Brain microvascular endothelial cell (primary cell): ENCODE results near the gene UGP2.

Experiments used
- DNase-seq: peaks from one replicate; pipeline ENCODE4 v3.0.0-alpha.2; 2020
- H3K27ac ChIP-seq: fragments of 250-450 bp; sonication (Bioruptor Pico); 2 replicates; pipeline ENCODE4 v1.5.1; 2020; ENCODE audit warnings: mild to moderate bottlenecking, moderate library complexity
- H3K27me3 ChIP-seq: fragments of 250-450 bp; sonication (Bioruptor Pico); replicated peaks from 2 replicates; pipeline ENCODE4 v1.5.1; 2020; ENCODE audit warnings: mild to moderate bottlenecking
- H3K36me3 ChIP-seq: fragments of 250-450 bp; sonication (Bioruptor Pico); replicated peaks from 2 replicates; pipeline ENCODE4 v1.5.1; 2020; ENCODE audit warnings: mild to moderate bottlenecking
- H3K4me3 ChIP-seq: 2 replicates; pipeline ENCODE4 v1.5.1; 2011; ENCODE audit warnings: low read depth, mild to moderate bottlenecking, control low read depth, low read length, moderate library complexity
- CTCF ChIP-seq: IDR thresholded peaks from 2 replicates; pipeline ENCODE4 v1.5.1; 2011; ENCODE audit warnings: low read depth, mild to moderate bottlenecking, moderate library complexity, low read length, control low read depth, inconsistent platforms; ENCODE audit errors: missing control alignments
- in situ Hi-C: cut with HindIII; loops from 2 replicates; pipeline ENCODE4 v1.10.0; 2017; ENCODE audit warnings: low sequenced_read_pairs, low pct_ligation_motif_present

UGP2 gene

GRCh38 chr2:63855418-63856302, 14.0 kb downstream of the UGP2 start:
- no peak for TF ChIP-seq CTCF
- H3K27ac ChIP-seq, result no peak overlapping the region
- no peak overlapping the region for H3K4me3 ChIP-seq
- DNase-seq, result no peak
- H3K27me3 ChIP-seq, result no peaks in the 10 kb centered on the region
- H3K36me3 ChIP-seq, result peaks cover 30% of the 10 kb centered on the region
- in situ Hi-C loops, result no loop called here

DNA sequence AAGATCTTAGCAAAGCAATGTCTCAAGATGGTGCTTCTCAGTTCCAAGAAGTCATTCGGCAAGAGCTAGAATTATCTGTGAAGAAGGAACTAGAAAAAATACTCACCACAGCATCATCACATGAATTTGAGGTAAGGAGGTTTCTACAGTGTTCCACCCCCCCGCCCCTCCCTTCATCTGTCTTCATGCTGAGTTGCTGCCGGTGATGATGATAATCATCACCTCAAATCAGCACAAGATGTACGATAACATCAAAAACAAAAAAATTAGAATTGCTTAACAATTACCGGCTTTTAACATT, 14.6 kb downstream of the UGP2 start:
- in situ Hi-C loops, result no loop called here
- H3K27ac ChIP-seq, result no peak overlapping the region

GRCh38 chr2:63858291-63858690, 16.6 kb downstream of the UGP2 start:
- no peak overlapping the region for H3K4me3 ChIP-seq
- DNase-seq, result no peak
- TF ChIP-seq CTCF, result no peak
- no peak overlapping the region for H3K27ac ChIP-seq
- in situ Hi-C loops, result no loop called here
- H3K36me3 ChIP-seq, result peaks cover 42% of the 10 kb centered on the region
- no peaks in the 10 kb centered on the region for H3K27me3 ChIP-seq

More for the DNA sequence above, 14.6 kb downstream of the UGP2 start:
- Histone ChIP-seq H3K27me3 (no peaks in the 10 kb centered on the region), H3K36me3 (peaks cover 30% of the 10 kb centered on the region), H3K4me3 (no peak overlapping the region)
- no peak for DNase-seq
- TF ChIP-seq CTCF, result no peak

- Histone ChIP-seq H3K4me3 (no peak overlapping the region), H3K36me3 (peaks cover 42% of the 10 kb centered on the region), H3K27ac (no peak overlapping the region), H3K27me3 (no peaks in the 10 kb centered on the region)
- in situ Hi-C loops, result no loop called here
- DNase-seq, result peak; percentile 69
- TF ChIP-seq CTCF, result peak; percentile 62
Measured at GRCh38 chr2:63861220-63861822, 19.6 kb downstream of the UGP2 start.

DNA sequence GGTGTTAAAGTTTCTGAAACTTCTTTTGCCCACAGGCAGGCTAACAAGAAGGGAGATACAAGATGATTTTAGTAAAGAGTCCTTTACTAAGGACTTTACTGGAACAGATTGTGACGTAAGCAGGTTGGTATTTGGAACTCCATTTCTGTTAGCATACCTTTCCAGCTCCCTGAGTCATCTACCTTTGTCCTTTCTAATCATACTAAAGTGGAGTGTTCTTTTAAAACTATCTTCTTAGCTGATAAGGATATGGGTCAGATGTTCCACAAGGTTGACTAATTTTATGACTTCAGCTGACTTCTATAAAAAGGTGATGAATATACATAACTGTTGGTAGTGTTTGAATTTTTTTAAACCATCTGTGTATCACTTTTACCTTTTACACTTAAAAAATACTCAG, 21.1 kb downstream of the UGP2 start:
- no peak for DNase-seq
- H3K4me3 ChIP-seq, result no peak overlapping the region
- H3K27ac ChIP-seq, result no peak overlapping the region
- H3K27me3 ChIP-seq, result no peaks in the 10 kb centered on the region
- in situ Hi-C loops, result no loop called here
- peaks cover 32% of the 10 kb centered on the region for H3K36me3 ChIP-seq
- TF ChIP-seq CTCF, result no peak
